Smooth muscle cell (in vitro differentiated cells): ENCODE measurements around the gene TUBA4A. TPM values are rescaled to one million over a fixed set of nuclear protein-coding genes. Genes with fewer than 3 reads are reported as not detected.
A peak's percentile ranks its signal among the peaks of the same experiment; 100 is the strongest.

Experiments
- DNase-seq: peaks from one replicate; lab custom pipeline; 2025; ENCODE audit not compliant: unreplicated experiment; lab: John Stamatoyannopoulos, UW
- H2AFZ ChIP-seq: fragments of 200-600 bp; sonication (generic); 2 replicates; pipeline ENCODE4 v1.6.0; 2016; ENCODE audit warnings: antibody characterized with exemption, low read depth, mild to moderate bottlenecking
- H3F3A ChIP-seq: fragments of 200-600 bp; sonication (generic); 2 replicates; pipeline ENCODE4 v1.6.0; 2017; ENCODE audit warnings: antibody characterized with exemption, low read depth
- H3K27ac ChIP-seq: fragments of 200-600 bp; sonication (generic); 2 replicates; pipeline ENCODE4 v1.5.1; 2016; ENCODE audit warnings: low read depth, mild to moderate bottlenecking
- H3K27me3 ChIP-seq: fragments of 200-600 bp; sonication (generic); 2 replicates; pipeline ENCODE4 v1.6.1; 2016; ENCODE audit warnings: low read depth, mild to moderate bottlenecking
- H3K36me3 ChIP-seq: fragments of 200-600 bp; sonication (generic); 2 replicates; pipeline ENCODE4 v1.5.1; 2016; ENCODE audit warnings: low read depth
- H3K4me1 ChIP-seq: fragments of 200-600 bp; sonication (generic); 2 replicates; pipeline ENCODE4 v1.5.1; 2016; ENCODE audit warnings: low read depth
- H3K4me2 ChIP-seq: fragments of 200-600 bp; sonication (generic); 2 replicates; pipeline ENCODE4 v1.6.0; 2016; ENCODE audit warnings: mild to moderate bottlenecking
- H3K4me3 ChIP-seq: fragments of 200-600 bp; sonication (generic); 2 replicates; pipeline ENCODE4 v1.5.1; 2016; ENCODE audit warnings: mild to moderate bottlenecking
- H3K79me2 ChIP-seq: fragments of 200-600 bp; sonication (generic); 2 replicates; pipeline ENCODE4 v1.6.0; 2016; ENCODE audit warnings: low read depth, mild to moderate bottlenecking
- H3K9ac ChIP-seq: fragments of 200-600 bp; sonication (generic); 2 replicates; pipeline ENCODE4 v1.6.0; 2016; ENCODE audit warnings: low read depth
- H3K9me3 ChIP-seq: fragments of 200-600 bp; sonication (generic); replicated peaks from 2 replicates; pipeline ENCODE4 v1.5.1; 2016; ENCODE audit warnings: low read depth
- H4K20me1 ChIP-seq: fragments of 200-600 bp; sonication (generic); 2 replicates; pipeline ENCODE4 v1.6.0; 2016; ENCODE audit warnings: low read depth
- WGBS: methylation state at CpG from one replicate; pipeline ENCODE4 v1.1.7; 2016; ENCODE audit warnings: low lambda C conversion rate; 5-methylcytosine and 5-hydroxymethylcytosine counted together
- polyA plus RNA-seq: library from polyadenylated mRNA; unstranded; fragments of >200 nt; fragmentation: Nextera tagmentation; extraction: Ambion mirVana; gene quantifications from 2 replicates; pipeline ENCODE4 v1.2.1, GENCODE V29; 2016
- total RNA-seq: library from RNA; depleted of rRNA; stranded (reverse); fragments of >200 nt; gene quantifications from 2 replicates; pipeline ENCODE4 v1.2.3, GENCODE V29; 2014
- TF ChIP-seq, protein P1 (sequence below): fragments of 200-600 bp; sonication (generic); IDR thresholded peaks from 2 replicates; pipeline ENCODE4 v1.5.1; 2017; ENCODE audit warnings: borderline replicate concordance, mild to moderate bottlenecking, antibody characterized with exemption; ENCODE audit not compliant: insufficient read depth, poor library complexity, severe bottlenecking

The TUBA4A gene
- total and polyA plus RNA-seq, 2 experiments from 2014 or later = 29.4 to 53.2 TPM

DNA sequence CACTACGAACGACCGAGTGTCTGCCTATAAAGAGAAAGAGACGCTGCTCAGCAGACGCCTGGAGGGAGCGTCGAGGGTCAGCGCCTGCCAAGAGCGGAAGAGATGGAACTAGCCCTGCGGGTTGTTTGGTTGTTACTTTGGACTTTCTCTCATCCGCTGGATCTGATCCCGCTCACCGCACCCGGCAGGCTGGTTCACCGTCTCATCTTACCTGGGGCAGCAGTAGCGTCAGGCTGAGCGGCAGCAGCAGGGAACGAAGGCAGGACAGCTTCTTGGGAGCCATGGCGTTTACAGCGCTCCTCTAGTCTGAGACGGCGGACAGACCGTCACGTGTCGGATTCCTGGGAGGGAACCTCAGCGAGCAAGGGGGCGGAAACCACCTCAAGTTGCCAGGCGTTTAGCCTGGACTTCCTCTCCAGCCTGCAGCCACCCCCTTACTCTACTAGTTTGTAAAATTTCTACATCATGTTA is 10.4 kb downstream of the TUBA4A start:
- peaks cover 13% of the 10 kb centered on the region for H3K79me2 ChIP-seq
- H3K36me3 ChIP-seq = no peaks in the 10 kb centered on the region
- H3K4me3 ChIP-seq = no peak overlapping the region
- 87% methylated on average over 28 of the region's 28 CpGs for WGBS
- H3K4me1 ChIP-seq = peaks cover 6% of the 10 kb centered on the region
- no peak for DNase-seq
- TF ChIP-seq, protein P1, sequence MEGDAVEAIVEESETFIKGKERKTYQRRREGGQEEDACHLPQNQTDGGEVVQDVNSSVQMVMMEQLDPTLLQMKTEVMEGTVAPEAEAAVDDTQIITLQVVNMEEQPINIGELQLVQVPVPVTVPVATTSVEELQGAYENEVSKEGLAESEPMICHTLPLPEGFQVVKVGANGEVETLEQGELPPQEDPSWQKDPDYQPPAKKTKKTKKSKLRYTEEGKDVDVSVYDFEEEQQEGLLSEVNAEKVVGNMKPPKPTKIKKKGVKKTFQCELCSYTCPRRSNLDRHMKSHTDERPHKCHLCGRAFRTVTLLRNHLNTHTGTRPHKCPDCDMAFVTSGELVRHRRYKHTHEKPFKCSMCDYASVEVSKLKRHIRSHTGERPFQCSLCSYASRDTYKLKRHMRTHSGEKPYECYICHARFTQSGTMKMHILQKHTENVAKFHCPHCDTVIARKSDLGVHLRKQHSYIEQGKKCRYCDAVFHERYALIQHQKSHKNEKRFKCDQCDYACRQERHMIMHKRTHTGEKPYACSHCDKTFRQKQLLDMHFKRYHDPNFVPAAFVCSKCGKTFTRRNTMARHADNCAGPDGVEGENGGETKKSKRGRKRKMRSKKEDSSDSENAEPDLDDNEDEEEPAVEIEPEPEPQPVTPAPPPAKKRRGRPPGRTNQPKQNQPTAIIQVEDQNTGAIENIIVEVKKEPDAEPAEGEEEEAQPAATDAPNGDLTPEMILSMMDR = no peak
- no peak overlapping the region for H3K4me2 ChIP-seq
- no peaks in the 10 kb centered on the region for H3F3A ChIP-seq
- no peaks in the 10 kb centered on the region for H3K27me3 ChIP-seq
- H3K9me3 ChIP-seq = no peaks in the 10 kb centered on the region
- no peaks in the 10 kb centered on the region for H4K20me1 ChIP-seq
- H3K9ac ChIP-seq = no peak overlapping the region
- no peak overlapping the region for H3K27ac ChIP-seq
- H2AFZ ChIP-seq = no peak overlapping the region

DNA sequence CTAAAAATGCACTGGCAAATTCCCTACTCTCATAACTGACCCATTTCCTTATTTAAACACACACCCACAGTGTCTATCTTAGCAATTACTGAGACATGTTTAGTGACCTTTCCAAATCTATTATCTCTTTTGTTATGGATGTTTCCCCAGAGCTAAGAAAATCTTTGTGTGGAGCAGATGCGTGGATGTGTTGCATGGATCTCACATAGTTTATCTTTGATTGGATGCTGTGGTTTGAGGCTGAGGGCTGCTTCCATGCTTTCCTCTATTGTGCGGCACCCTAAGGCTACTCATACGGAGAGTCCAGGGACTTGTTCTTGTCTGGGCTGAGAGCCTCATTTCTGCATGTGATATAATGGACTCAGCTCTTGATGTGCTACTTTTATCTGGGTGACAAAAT is 19.4 kb downstream of the TUBA4A start:
- Histone ChIP-seq H2AFZ (no peak overlapping the region), H4K20me1 (no peaks in the 10 kb centered on the region), H3K36me3 (peaks cover 19% of the 10 kb centered on the region), H3K9ac (no peak overlapping the region), H3K9me3 (no peaks in the 10 kb centered on the region), H3K27ac (no peak overlapping the region), H3K79me2 (peaks cover 21% of the 10 kb centered on the region), H3K4me2 (no peak overlapping the region), H3F3A (peaks cover 7% of the 10 kb centered on the region), H3K27me3 (no peaks in the 10 kb centered on the region), H3K4me1 (peaks cover 9% of the 10 kb centered on the region), H3K4me3 (no peak overlapping the region)
- no peak for DNase-seq
- 96% methylated on average over 3 of the region's 3 CpGs for WGBS
- TF ChIP-seq, protein P1 = no peak

DNA sequence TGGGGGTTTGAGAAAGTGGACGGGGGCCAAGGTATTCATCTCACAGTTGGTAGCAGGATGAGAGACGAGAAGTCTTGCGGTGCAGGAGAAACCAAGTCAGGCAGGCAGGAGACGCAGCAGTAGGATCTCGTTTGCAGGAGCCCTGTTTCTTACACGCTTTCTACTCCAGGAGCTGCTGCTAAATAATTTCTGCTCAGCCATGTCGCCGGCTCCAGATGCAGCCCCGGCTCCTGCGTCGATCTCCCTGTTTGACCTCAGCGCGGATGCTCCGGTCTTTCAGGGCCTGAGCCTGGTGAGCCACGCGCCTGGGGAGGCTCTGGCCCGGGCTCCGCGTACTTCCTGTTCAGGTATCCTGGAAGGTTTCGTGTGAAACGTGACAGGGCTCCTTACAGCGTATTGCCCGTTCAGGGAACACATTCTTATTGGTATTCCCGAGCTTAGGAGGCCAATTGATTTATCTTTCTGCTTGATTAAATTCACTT is 23.6 kb downstream of the TUBA4A start:
- Histone ChIP-seq H3K79me2 (peaks cover 46% of the 10 kb centered on the region), H3K27ac (peak overlapping the region; percentile 96), H2AFZ (peak overlapping the region; percentile 50), H3F3A (peaks cover 7% of the 10 kb centered on the region), H4K20me1 (peaks cover 8% of the 10 kb centered on the region), H3K9ac (peak overlapping the region; percentile 96), H3K27me3 (no peaks in the 10 kb centered on the region), H3K9me3 (no peaks in the 10 kb centered on the region), H3K4me1 (peaks cover 18% of the 10 kb centered on the region), H3K4me2 (peak overlapping the region; percentile 99), H3K4me3 (peak overlapping the region; percentile 99), H3K36me3 (peaks cover 19% of the 10 kb centered on the region)
- TF ChIP-seq, protein P1 = no peak
- no peak for DNase-seq
- under 1% methylated on average over 24 of the region's 24 CpGs for WGBS
